GM18517 (cell line): Measurements from ENCODE around the gene RXRG.
A peak's percentile ranks its signal among the peaks of the same experiment; 100 is the strongest.

ENCODE experiments used
- ATAC-seq: cut with Tn5 transposase; IDR thresholded peaks from one replicate; pipeline ENCODE4 v1.9.1; 2021; ENCODE audit warnings: mild to moderate bottlenecking, moderate library complexity; ENCODE audit not compliant: unreplicated experiment

The RXRG gene

DNA sequence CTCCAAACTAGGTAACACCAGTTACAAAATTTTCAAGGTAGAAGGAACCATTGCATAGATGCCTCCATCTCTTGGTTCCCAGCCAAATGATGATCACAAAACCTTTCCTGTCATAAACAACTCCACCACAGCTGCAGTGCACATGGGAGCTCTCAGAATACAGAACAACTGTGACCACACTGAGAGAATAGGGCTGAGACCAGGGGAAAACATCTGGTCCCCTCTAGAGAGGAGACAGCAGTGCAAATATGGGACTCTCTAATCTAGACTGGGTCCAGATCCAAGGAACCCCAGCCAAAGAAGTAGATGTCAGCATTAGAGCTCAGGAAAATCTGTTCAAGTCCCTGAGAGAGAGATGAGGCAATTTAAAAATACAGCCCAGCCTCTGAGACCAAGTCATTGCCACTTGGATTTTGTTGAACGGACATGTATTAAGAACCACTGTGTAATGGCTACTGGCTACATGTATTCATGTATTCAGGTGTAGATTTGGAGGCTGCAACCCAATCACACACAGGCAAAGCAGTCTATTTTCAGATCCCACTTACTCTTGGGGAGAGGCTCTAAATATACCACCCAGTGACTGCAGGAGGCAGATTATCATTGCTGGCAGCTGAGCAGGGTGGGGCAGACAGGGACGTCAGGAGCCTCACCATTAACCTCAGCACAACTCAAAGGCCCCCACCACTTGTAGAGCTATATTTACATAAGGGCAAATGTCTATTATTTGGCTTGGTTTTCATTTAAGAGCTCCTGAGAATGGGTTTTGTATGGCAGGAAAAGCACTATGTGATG lies 7.6 kb upstream of the RXRG start:
- ATAC-seq: no peak

DNA sequence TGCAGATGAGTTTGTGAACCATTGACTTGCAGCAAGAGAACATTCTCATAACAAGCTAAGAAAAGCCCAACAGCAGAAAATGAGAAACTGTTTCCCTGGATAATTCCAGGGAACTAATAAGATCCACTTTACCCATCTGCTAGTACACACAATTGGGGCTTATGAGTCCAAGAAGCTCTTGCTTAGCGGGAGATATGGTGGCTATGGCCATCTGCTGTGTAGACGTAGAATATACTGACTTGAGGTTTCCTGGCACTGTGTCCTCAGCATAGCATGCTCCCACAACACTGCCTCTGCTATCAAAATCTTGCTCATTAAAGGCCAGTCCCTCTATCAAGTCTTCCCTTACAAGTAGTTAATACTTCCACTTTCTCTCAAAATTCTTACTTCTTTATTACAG lies 6.8 kb upstream of the RXRG start:
- ATAC-seq: no peak

DNA sequence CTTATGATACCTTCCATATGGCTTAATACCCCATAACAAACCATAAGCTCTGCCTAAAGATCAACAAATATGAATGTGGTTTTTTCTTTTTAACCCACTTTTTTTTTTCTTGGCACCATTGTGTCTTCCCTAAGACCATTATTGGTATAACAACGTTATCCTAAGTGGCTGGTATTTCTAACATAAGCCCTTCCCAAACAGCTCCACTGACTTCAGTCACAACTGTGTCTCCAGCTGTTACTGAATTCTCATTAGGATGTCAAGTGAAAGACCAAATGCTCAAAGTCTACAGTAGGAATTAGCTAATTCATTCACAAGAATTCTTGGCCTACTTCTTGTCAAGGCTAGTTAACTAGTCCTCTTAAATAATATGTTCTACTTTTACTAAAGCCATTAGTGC lies 4.2 kb upstream of the RXRG start:
- no peak for ATAC-seq

DNA sequence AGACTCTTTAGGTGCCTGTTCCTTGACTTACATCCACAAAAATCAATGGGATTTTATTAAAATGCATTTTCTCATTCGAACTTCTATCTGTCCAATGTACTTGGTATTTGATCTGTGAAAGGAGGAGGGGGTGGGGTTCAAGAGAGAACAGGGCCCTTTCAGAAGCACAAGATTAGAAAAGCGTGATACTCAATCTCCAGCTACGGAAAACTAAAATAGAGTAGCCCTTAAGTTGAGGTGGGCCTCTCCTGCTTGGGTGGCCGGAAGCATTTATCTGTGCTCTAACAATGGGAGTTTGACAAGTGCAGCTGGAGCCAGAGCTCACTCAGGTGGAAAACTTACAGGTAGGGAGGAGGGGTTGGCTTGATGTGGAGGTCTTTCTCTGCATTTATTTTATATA lies 462 bp upstream of the RXRG start:
- ATAC-seq: no peak

DNA sequence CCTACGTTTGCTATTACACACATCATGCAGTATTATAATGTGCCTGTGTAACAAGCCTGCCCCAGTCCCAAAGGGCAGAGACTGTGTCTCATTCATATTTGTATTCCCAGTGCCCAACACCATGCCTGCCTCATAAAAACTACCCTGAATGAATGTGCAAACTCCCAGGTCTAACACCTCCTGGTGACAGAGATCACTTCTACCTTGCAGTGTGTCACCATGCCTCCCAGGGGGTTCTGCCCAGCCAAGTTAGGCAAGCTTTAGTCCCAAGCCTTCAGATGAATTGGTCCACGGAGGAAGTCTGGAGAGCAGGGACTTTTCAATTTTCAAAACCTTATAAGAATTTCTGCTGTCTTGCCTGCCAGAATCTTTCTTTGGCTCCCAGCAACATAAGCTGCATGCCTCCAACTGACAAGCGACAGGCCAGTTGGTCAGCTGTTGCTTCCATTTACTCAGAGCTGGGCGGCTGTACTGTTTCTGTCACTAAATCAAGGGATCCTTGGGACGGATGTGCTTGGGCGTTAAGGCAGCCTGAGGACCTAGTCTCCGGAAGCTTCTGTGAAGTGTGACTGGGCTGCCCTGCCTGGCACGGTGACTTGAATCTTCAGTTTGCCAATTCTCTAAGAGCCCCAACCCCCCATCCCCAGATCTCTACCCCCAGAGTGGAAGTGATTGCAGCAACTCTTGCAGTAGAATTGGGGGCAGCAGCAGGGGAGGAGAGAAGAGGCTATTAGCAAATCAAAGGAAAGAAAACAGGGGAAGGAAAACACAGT lies 1.2 kb downstream of the RXRG start:
- no peak for ATAC-seq

DNA sequence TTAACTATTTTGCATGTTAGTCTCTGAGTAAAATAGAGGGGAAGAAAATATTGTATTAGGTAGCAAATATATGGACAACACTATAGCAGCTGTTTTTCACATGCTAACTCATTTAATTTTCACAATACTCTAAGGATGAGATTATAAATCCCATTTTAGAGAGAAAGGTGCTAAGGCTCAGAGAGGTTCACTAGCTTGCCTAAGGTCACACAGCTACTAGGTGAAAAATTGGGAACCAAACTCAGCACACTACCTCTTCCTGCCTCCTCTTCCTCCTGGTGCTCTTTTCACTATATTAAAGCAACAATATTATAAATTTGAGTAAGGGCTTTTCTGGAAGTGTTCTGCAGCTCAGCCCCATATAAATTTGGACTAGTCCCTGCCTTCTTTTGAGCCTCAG lies 2.3 kb downstream of the RXRG start:
- no peak for ATAC-seq

DNA sequence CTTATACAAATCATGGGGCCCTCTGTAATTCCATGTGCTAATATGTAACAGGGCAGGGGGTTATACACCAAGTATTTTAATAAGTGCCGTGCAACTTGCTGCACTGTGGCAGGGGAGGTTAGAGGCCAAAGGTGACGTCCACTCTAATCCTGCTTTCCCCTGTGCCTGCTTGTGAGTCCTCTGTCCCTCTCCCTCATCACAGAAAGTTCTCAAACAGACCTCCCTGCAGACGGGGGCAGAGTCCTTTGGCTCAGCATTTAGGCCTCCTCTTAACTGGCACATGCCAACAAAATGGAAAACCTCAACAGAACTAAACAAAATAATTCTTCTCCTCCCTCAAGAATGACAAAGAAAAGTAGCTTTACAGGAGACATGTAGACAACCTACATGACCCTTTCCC lies 2.9 kb downstream of the RXRG start:
- no peak for ATAC-seq

DNA sequence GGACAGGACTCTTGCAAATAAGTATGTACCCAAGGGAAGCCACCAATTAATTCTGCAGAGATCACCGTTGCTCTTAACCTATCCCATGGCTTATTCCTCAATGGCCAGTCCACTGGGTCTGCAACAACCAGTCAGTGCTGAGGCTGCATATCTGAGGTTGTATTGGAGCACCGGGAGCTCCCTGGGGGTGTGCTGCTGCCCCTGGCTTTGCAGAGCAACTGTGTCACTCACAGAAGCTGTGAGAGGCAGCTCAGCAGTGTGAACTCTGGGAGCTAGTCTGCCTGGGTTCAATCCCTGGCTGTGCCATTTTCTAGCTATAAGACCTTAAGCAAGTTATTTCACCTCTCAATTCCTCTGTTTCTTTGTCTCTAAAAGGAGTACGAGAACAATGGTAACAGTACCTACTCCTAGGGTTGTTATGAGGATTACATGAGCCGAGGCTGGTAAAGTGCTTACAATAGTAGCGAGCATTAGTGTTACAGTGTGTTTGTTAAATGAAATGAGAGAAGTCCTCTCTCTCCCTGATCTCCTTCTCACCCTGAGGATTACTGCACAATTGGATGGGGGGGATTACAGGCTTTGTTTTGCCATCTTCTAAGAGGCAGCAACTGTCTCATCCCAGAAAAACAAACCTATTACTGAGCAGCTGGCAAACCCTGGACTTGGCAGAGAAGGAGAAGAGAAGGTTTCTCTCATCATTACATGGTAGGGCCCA lies 3.6 kb downstream of the RXRG start:
- ATAC-seq: no peak

DNA sequence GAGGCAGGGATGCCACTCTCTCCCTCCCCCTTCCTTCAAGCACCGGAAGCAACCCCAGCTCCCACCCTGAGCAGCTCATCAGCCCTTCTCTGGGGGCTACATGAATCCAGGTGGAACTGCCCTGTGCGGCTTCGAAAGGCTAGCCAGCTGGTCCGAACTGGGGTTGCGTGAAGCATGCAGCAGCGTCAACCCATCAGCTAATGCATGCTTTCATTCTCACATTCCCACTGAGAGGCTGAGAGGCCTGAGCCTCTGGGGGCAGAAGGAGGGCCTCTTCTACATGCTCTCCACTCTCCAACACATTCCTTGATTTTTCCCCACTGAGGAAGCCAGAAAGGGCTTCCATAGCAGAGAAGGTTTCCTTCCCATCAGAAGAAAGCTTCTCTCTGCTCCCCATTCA lies 5.6 kb downstream of the RXRG start:
- ATAC-seq: no peak

DNA sequence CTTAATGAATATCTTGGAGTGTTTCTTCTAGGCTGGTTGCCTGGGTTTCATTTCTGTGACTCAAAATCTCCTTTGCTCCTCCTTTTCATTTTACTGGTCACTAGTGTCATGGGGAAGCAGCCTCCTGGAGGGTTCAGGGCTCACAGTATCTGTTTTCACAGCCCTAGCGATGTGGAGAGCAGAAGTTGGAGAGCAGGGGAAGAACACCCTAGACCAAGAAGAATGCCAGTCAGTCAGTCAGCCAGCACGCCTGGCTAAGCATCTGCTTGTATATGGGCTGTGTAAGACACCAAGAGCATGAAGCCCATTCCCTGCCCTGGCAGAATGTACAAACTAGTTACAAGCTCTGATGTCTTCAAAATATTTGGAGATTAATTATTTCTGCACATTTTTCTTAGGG lies 7.9 kb downstream of the RXRG start:
- ATAC-seq: no peak

DNA sequence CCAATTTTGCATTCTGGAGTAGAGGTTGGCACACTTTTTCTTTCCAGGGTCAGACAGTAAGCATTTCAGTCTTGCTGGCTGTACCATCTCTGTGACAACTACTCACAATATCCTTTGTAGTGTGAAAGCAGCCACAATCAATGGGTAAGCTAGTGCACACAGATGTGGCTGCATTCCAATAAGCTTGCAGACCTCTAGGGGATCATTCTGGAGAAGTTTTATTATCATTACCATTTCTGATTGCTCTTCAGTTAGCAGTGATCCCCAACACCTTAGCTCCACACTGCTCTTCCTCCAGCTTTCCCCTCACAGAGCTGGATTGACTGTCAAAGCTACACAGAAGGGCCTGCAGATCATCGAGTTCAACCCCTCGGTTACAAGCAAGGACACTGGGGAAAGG lies 9.1 kb downstream of the RXRG start:
- no peak for ATAC-seq

DNA sequence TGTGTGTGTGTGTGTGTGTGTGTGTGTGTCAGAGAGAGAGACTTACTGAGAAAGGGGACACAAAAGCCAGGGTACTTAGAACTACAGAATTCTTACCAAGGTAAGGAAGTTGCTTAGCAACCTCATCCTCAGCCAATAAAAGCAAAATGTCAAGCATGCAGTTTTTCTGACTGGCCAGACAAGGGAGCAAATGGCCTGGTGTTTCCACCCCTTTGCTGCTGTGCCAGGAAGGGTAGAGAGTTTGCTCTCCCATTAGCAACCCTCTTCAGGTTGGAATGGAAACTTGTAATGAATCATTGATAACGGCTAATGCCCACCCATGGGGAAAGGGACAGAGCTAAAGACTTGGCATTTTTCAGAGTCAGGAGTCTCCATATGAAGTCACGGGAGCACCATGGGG lies 10.6 kb downstream of the RXRG start:
- no peak for ATAC-seq

DNA sequence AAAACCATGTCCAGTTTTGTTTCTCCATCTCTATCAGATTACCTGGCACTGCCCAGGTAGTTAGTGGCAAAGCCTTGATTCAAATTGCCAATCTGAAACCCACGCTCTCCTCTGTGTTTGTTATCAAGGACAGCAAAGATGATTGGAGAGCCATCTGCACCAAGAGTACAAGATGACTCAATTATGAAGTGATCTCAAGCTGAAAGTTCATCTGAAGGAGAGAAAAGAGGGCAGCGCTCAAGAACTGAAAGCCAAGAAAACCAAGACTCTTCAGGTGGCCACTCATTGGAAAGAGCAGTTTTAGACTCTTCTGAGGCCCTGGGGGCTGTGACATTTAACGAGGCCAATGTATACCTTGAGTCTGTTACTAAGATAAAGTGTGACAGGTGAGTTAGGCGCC lies 13.8 kb downstream of the RXRG start:
- no peak for ATAC-seq

DNA sequence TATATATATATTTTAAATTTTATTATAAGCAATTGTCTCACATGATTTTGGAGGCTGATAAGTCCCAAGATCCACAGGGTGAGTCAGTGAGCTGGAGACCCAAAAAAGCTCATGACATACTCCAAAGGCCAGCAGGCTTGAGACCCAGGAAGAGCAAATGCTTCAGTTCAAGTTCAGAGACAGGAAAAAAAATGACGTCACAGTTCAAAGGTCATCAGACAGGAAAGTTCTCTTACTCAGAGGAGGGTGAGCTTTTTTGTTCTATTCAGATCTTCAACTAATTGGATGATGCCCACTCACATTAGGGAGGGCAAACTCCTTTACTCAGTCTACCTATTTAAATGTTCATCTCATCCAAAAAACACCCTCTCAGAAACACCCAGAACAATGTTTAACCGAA lies 18.2 kb downstream of the RXRG start:
- ATAC-seq: no peak

DNA sequence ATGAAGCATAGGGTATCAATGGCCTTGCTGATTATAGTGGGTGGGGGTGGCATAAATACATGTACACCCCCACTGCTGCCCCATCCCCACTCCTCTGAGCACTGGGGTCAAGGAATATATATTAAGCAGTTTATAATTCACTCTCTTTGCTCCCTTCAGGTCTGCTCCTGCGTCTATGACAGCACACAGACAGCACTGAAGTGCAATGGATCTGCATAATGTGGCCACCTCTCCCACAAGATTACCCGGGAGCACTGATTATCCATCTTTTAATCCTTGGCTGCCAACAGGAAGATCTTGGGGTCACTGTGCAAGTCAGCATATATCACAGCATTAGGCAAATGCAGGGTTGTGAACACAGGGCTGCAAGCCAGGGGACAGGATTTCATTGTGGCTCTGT lies 19.3 kb downstream of the RXRG start:
- ATAC-seq: no peak

DNA sequence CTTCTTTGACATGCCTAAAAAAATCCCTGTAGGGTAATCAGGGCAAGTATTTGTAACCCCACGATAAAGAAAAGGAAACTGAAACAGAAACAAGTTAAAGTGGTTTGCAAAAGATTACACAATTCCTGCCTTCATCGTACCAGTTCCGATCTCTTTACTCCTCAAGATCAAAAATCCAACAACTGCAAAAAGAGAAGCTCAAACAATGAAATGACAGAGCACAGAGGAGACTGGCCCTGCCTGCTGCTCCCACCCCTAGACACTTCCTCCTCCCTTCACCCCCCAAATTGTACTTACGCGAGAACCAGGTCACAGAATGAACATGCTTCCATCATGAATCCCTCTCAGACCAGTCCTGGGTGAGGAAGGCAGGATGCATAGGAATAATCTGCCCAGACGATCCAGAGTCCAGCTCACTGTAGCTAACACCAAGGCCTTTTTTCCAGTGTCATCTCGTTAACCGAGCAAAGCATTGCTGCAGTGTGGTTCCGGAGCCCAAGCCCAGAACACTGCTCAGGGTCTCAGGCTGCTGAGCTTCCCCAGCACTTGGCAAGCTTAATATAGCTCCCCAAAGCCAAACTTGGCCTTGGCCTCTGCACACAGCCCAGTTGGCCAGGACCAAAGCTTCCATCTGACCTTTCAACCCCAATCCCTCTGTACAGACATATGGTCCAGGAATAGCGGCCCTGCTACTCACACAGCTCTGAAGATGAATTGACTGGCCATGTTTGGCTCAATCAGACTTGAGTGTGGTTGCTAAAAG lies 20.3 kb downstream of the RXRG start:
- peak; percentile 71 for ATAC-seq

DNA sequence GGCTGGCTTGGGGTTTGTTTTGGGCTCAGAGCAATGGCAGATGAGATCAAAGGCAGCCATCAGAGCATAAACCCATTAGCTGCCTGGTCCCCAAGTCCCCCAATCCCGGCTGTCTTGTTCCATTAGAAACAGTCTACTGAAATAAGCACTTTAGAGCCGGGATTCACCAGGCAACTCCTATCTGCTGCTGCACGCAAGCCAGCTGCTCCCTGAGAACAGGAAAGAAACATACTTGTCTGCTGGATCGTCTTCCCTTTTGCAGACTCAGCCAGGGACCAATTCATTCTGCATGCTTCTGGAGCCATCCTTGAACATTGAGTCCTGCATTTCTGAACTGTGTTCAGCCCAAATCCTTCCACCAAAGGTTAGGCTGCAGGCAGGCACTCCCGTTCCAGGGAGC lies 21.8 kb downstream of the RXRG start:
- no peak for ATAC-seq

DNA sequence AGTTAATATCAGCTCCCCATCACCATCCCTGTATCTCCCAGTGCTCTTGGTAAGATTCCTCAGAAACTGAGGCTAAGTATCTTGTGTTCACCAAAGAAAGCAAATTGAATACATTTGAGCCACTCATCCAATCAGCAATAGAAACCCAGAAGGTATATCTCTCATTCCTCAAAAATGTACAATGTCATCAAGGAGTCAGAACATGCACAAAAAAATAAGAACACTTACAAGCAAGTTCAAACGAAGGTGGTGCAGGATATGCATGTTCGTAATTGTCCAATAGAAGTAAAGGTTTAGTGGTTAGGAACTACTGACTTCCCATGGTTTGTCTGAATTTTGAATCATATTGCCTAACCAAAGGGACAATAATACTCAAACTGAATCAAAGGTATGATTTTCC lies 24.3 kb downstream of the RXRG start:
- ATAC-seq: no peak

DNA sequence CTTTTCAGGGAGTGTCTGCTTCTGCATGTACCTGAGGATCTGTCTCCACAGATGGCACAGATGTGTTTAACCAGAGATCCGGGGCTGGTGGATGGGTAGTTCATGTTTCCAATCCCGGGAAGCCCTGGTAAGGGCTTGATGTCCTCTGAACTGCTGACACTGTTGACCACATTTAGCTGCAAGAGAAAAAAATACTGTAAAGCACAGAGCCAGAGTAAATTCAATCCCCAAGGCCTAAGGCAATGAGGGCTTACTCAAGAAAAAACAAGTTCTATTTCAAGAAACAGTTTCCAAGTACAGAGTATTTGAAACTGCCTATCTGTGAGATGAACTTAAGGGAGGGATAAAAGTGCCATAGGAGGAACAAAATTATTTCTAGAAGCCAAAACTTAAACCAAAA lies 25.1 kb downstream of the RXRG start:
- ATAC-seq: no peak

DNA sequence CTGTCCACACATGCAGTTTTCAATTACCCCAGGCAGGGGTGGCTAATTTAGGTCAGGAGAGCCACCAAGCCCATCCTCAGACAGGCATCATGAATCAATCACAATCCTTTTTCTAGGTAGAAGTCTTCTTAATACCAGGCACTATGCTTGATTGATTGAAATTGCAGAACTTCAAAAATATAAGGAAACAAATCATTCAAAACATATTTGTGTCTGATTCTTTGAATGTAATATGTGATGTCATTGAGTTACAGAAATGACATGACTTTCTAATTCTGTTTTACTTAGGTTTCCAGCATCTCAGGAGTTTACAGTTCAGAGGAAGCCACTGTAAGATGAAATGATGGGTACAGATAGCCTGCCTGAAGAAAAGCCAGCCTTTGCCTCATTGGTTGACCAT lies 26.7 kb downstream of the RXRG start:
- ATAC-seq: no peak

DNA sequence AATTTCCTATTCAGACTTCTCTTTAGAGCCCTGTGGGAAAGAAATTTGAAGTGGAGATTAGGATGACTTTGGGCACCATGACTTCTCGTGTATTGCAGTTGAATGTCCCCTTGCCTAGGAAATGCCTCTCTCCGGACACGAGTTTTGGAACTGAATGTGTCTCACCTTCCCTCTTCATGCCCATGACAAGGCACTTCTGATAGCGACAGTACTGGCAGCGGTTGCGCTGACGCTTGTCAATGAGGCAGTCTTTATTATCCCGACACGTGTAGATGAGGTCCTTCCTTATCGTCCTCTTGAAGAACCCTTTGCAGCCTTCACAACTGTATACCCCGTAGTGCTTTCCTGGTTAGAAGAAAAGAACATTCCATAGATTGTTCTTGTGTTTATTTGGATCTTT lies 28.1 kb downstream of the RXRG start:
- ATAC-seq: no peak
